Measurements from ENCODE around the gene CCDC33. TPM values are rescaled to one million over a fixed set of nuclear protein-coding genes. Genes with fewer than 3 reads are reported as not detected.

The CCDC33 gene
- total RNA-seq, 1 experiment from 2014 or later, result not detected

GRCh38 chr15:74385733-74386132 lies 149.6 kb downstream of the CCDC33 start:
- TF ChIP-seq, protein P1, sequence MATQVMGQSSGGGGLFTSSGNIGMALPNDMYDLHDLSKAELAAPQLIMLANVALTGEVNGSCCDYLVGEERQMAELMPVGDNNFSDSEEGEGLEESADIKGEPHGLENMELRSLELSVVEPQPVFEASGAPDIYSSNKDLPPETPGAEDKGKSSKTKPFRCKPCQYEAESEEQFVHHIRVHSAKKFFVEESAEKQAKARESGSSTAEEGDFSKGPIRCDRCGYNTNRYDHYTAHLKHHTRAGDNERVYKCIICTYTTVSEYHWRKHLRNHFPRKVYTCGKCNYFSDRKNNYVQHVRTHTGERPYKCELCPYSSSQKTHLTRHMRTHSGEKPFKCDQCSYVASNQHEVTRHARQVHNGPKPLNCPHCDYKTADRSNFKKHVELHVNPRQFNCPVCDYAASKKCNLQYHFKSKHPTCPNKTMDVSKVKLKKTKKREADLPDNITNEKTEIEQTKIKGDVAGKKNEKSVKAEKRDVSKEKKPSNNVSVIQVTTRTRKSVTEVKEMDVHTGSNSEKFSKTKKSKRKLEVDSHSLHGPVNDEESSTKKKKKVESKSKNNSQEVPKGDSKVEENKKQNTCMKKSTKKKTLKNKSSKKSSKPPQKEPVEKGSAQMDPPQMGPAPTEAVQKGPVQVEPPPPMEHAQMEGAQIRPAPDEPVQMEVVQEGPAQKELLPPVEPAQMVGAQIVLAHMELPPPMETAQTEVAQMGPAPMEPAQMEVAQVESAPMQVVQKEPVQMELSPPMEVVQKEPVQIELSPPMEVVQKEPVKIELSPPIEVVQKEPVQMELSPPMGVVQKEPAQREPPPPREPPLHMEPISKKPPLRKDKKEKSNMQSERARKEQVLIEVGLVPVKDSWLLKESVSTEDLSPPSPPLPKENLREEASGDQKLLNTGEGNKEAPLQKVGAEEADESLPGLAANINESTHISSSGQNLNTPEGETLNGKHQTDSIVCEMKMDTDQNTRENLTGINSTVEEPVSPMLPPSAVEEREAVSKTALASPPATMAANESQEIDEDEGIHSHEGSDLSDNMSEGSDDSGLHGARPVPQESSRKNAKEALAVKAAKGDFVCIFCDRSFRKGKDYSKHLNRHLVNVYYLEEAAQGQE (IDR thresholded peaks at IDR 0.05; ENCODE audit: insufficient read depth in 1 of 2, low read depth in 2 of 2, low read length in 1 of 2), result no peak
- TF ChIP-seq CTCF (IDR thresholded peaks at IDR 0.05) (no peak), SIN3A (IDR thresholded peaks at IDR 0.05; ENCODE audit: borderline replicate concordance, insufficient read depth, low read depth, low read length) (no peak), TCF7L2 (IDR thresholded peaks at IDR 0.05; ENCODE audit: low read depth, low read length) (no peak), POLR2AphosphoS5 (IDR thresholded peaks at IDR 0.05; ENCODE audit: low read depth, low read length) (no peak)
- peaks cover 47% of the 10 kb centered on the region for H3K4me1 ChIP-seq (ENCODE audit: control insufficient read depth, insufficient read depth, low read length)
- DNase-seq (ENCODE audit: low read depth, low spot score) (no peak), ATAC-seq (no peak)
- no TSS peak for BruUV-seq (replicated peaks)
- no peak overlapping the region for H3K27ac ChIP-seq (ENCODE audit: low read length)
- intact Hi-C loops (cut with micrococcal nuclease; ENCODE audit: unreplicated experiment) (no loop called here), in situ Hi-C loops (cut with HindIII; ENCODE audit: low pct_unique_long_range_greater_than_20kb, low sequenced_read_pairs) (no loop called here)
- H3K9me3 ChIP-seq (ENCODE audit: control insufficient read depth, insufficient read depth, low read depth, low read length), result no peaks in the 10 kb centered on the region
- no peaks in the 10 kb centered on the region for H3K27me3 ChIP-seq (ENCODE audit: control insufficient read depth, insufficient read depth, low read length)
- no peaks in the 10 kb centered on the region for H3K36me3 ChIP-seq (ENCODE audit: control insufficient read depth, insufficient read depth, low read length)
- CTCF ChIA-PET, result interaction anchor here (0.6 to 1.3 kb wide), 4 partner anchors 11 to 253 kb away, joined by 3 to 6 read pairs (median 4); no protein-coding TSS in a partner anchor
- POLR2A ChIA-PET, result interaction anchor here (0.6 kb wide), 2 partner anchors 21 to 51 kb away, joined by 4 to 9 read pairs; no protein-coding TSS in a partner anchor
- no peak overlapping the region for H3K4me3 ChIP-seq (ENCODE audit: low read depth in 2 of 2, low read length in 2 of 2)

Other genes with a start within 250 kb of the CCDC33 start
- gene STOML1, start 244.0 kb upstream of the CCDC33 start, total RNA-seq (2021; ENCODE audit: unreplicated experiment), result 6.9 TPM
- 52.2 TPM for gene PML, start 241.6 kb upstream of the CCDC33 start, total RNA-seq (2021; ENCODE audit: unreplicated experiment)
- gene GOLGA6A, start 153.8 kb upstream of the CCDC33 start, total RNA-seq (2021; ENCODE audit: unreplicated experiment), result 0.05 TPM
- 0.36 TPM for gene ISLR2, start 105.7 kb upstream of the CCDC33 start, total RNA-seq (2021; ENCODE audit: unreplicated experiment)
- gene ISLR, start 62.6 kb upstream of the CCDC33 start, total RNA-seq (2021; ENCODE audit: unreplicated experiment), result 0.28 TPM
- gene STRA6, start 33.5 kb upstream of the CCDC33 start, total RNA-seq (2021; ENCODE audit: unreplicated experiment), result 1.1 TPM
- 0.57 TPM for gene CYP11A1, start 131.3 kb downstream of the CCDC33 start, total RNA-seq (2021; ENCODE audit: unreplicated experiment)
- gene SEMA7A, start 197.6 kb downstream of the CCDC33 start, total RNA-seq (2021; ENCODE audit: unreplicated experiment), result 11.2 TPM
- gene UBL7, start 224.8 kb downstream of the CCDC33 start, total RNA-seq (2021; ENCODE audit: unreplicated experiment), result 68.5 TPM

Measured in Panc1 (cell line).